IPS-18c (cell line): ENCODE measurements around the gene EPB41L1.
A peak's percentile ranks its signal among the peaks of the same experiment; 100 is the strongest.

Experiments
- H3K4me3 ChIP-seq: 2 replicates; pipeline ENCODE4 v1.7.0; 2013; ENCODE audit warnings: low read depth, mild to moderate bottlenecking, low read length, moderate library complexity; ENCODE audit not compliant: insufficient read depth
- H3K9me3 ChIP-seq: one replicate; pipeline ENCODE4 v1.6.1; 2013; ENCODE audit warnings: mild to moderate bottlenecking, low read length, moderate library complexity; ENCODE audit not compliant: control insufficient read depth, insufficient read depth

Gene EPB41L1

GRCh38 chr20:36154700-36155628, at the start of gene EPB41L1:
Gene EPB41L1 (plus strand): TSS chr20:36154740. CDS start chr20:36173778, 19,038 bp downstream.
- peak within 1 kb of the TSS; percentile 87 for H3K4me3 ChIP-seq

GRCh38 chr20:36104856-36105255, 49.7 kb upstream of the EPB41L1 start:
- no peaks in the 10 kb centered on the region for H3K9me3 ChIP-seq
- H3K4me3 ChIP-seq, result no peak overlapping the region

More at GRCh38 chr20:36154700-36155628, at the start of gene EPB41L1:
- peaks cover 2% of the 10 kb centered on the region for H3K9me3 ChIP-seq

GRCh38 chr20:36105711-36106226, 48.8 kb upstream of the EPB41L1 start:
- H3K4me3 ChIP-seq, result no peak overlapping the region
- no peaks in the 10 kb centered on the region for H3K9me3 ChIP-seq

GRCh38 chr20:36106606-36107005, 47.9 kb upstream of the EPB41L1 start:
- Histone ChIP-seq H3K9me3 (no peaks in the 10 kb centered on the region), H3K4me3 (no peak overlapping the region)

- no peak overlapping the region for H3K4me3 ChIP-seq
- H3K9me3 ChIP-seq, result no peaks in the 10 kb centered on the region
These were observed 46.7 kb upstream of the EPB41L1 start for GRCh38 chr20:36107881-36108280.

GRCh38 chr20:36109251-36109947, 45.1 kb upstream of the EPB41L1 start:
- Histone ChIP-seq H3K4me3 (no peak overlapping the region), H3K9me3 (no peaks in the 10 kb centered on the region)

GRCh38 chr20:36110994-36111393, 43.5 kb upstream of the EPB41L1 start:
- Histone ChIP-seq H3K4me3 (no peak overlapping the region), H3K9me3 (no peaks in the 10 kb centered on the region)

GRCh38 chr20:36112112-36112511, 42.4 kb upstream of the EPB41L1 start:
- no peak overlapping the region for H3K4me3 ChIP-seq
- H3K9me3 ChIP-seq, result no peaks in the 10 kb centered on the region

GRCh38 chr20:36113036-36113435, 41.5 kb upstream of the EPB41L1 start:
- Histone ChIP-seq H3K9me3 (no peaks in the 10 kb centered on the region), H3K4me3 (no peak overlapping the region)

- no peaks in the 10 kb centered on the region for H3K9me3 ChIP-seq
- no peak overlapping the region for H3K4me3 ChIP-seq
These were observed 40.8 kb upstream of the EPB41L1 start for GRCh38 chr20:36113566-36114250.

GRCh38 chr20:36114707-36115106, 39.8 kb upstream of the EPB41L1 start:
- Histone ChIP-seq H3K4me3 (no peak overlapping the region), H3K9me3 (no peaks in the 10 kb centered on the region)

GRCh38 chr20:36115925-36116324, 38.6 kb upstream of the EPB41L1 start:
- Histone ChIP-seq H3K4me3 (no peak overlapping the region), H3K9me3 (no peaks in the 10 kb centered on the region)

GRCh38 chr20:36116807-36117441, 37.6 kb upstream of the EPB41L1 start:
- no peak overlapping the region for H3K4me3 ChIP-seq
- H3K9me3 ChIP-seq, result no peaks in the 10 kb centered on the region

- Histone ChIP-seq H3K9me3 (no peaks in the 10 kb centered on the region), H3K4me3 (no peak overlapping the region)
These were observed 36.9 kb upstream of the EPB41L1 start for GRCh38 chr20:36117638-36118037.

- Histone ChIP-seq H3K9me3 (no peaks in the 10 kb centered on the region), H3K4me3 (no peak overlapping the region)
These were observed 36.2 kb upstream of the EPB41L1 start for GRCh38 chr20:36118371-36118770.

- no peak overlapping the region for H3K4me3 ChIP-seq
- H3K9me3 ChIP-seq, result no peaks in the 10 kb centered on the region
These were observed 35.0 kb upstream of the EPB41L1 start for GRCh38 chr20:36119537-36119936.

GRCh38 chr20:36120241-36120640, 34.3 kb upstream of the EPB41L1 start:
- Histone ChIP-seq H3K9me3 (no peaks in the 10 kb centered on the region), H3K4me3 (no peak overlapping the region)
